Activated T-cell treated with anti-CD3 and anti-CD28 coated beads for 4 hours (primary cell): ENCODE measurements around the gene ZNF407.

Experiments
- DNase-seq: peaks from one replicate; pipeline ENCODE4 v3.0.0-alpha.2; 2020

ZNF407 gene

GRCh38 chr18:74682141-74682990, 84.7 kb downstream of the ZNF407 start:
- no peak for DNase-seq

GRCh38 chr18:74682991-74683297, 85.3 kb downstream of the ZNF407 start:
- no peak for DNase-seq

GRCh38 chr18:74683573-74683972, 85.9 kb downstream of the ZNF407 start:
- no peak for DNase-seq

GRCh38 chr18:74689251-74689650, 91.6 kb downstream of the ZNF407 start:
- no peak for DNase-seq

- no peak for DNase-seq
These were observed 94.8 kb downstream of the ZNF407 start for GRCh38 chr18:74692367-74693013.

- no peak for DNase-seq
These were observed 96.8 kb downstream of the ZNF407 start for GRCh38 chr18:74694436-74694835.

- DNase-seq, result no peak
These were observed 97.5 kb downstream of the ZNF407 start for GRCh38 chr18:74695170-74695569.

- no peak for DNase-seq
These were observed 101.2 kb downstream of the ZNF407 start for GRCh38 chr18:74698881-74699280.

GRCh38 chr18:74699455-74699854, 101.8 kb downstream of the ZNF407 start:
- no peak for DNase-seq

GRCh38 chr18:74702950-74703349, 105.3 kb downstream of the ZNF407 start:
- no peak for DNase-seq

- DNase-seq, result no peak
These were observed 110.5 kb downstream of the ZNF407 start for GRCh38 chr18:74708169-74708568.

GRCh38 chr18:74709452-74709851, 111.8 kb downstream of the ZNF407 start:
- no peak for DNase-seq

GRCh38 chr18:74714120-74714519, 116.5 kb downstream of the ZNF407 start:
- DNase-seq, result no peak

- no peak for DNase-seq
These were observed 117.1 kb downstream of the ZNF407 start for GRCh38 chr18:74714791-74715190.

- DNase-seq, result no peak
These were observed 117.6 kb downstream of the ZNF407 start for GRCh38 chr18:74715306-74715705.

GRCh38 chr18:74715865-74716712, 118.4 kb downstream of the ZNF407 start:
- no peak for DNase-seq

GRCh38 chr18:74718312-74718711, 120.6 kb downstream of the ZNF407 start:
- DNase-seq, result no peak

- DNase-seq, result no peak
These were observed 124.6 kb downstream of the ZNF407 start for GRCh38 chr18:74722237-74722636.

- no peak for DNase-seq
These were observed 126.5 kb downstream of the ZNF407 start for GRCh38 chr18:74724186-74724585.

- no peak for DNase-seq
These were observed 128.0 kb downstream of the ZNF407 start for GRCh38 chr18:74725690-74726089.

GRCh38 chr18:74728586-74728985, 130.9 kb downstream of the ZNF407 start:
- no peak for DNase-seq

GRCh38 chr18:74731097-74731496, 133.4 kb downstream of the ZNF407 start:
- no peak for DNase-seq

- no peak for DNase-seq
These were observed 134.7 kb downstream of the ZNF407 start for GRCh38 chr18:74732380-74732779.

- no peak for DNase-seq
These were observed 135.9 kb downstream of the ZNF407 start for GRCh38 chr18:74733598-74733997.
